Neural cell (in vitro differentiated cells): ENCODE results near the gene LGALS1. TPM values are rescaled to one million over a fixed set of nuclear protein-coding genes. Genes with fewer than 3 reads are reported as not detected.

Experiments
- H2AFZ ChIP-seq: fragments of 200-600, 300-800 bp; sonication (generic), shearing (Covaris generic); 2 replicates; pipeline ENCODE4 v1.6.0; 2014; ENCODE audit warnings: low read depth, mild to moderate bottlenecking, antibody characterized with exemption, low read length, moderate library complexity
- H3F3A ChIP-seq: fragments of 200-600 bp; shearing (Covaris generic); 2 replicates; pipeline ENCODE4 v1.6.1; 2016; ENCODE audit warnings: mild to moderate bottlenecking, moderate library complexity, mixed read lengths, antibody characterized with exemption, low read length; ENCODE audit not compliant: insufficient read depth, poor library complexity, severe bottlenecking
- H3K27ac ChIP-seq: fragments of 200-600, 300-800 bp; sonication (generic), shearing (Covaris generic); 2 replicates; pipeline ENCODE4 v1.5.1; 2014; ENCODE audit warnings: mild to moderate bottlenecking, low read length, moderate library complexity
- H3K27me3 ChIP-seq: fragments of 300-800, 200-600 bp; sonication (generic), shearing (Covaris generic); 2 replicates; pipeline ENCODE4 v1.6.0; 2014; ENCODE audit warnings: mild to moderate bottlenecking, low read depth, low read length, moderate library complexity; ENCODE audit not compliant: insufficient read depth
- H3K36me3 ChIP-seq: fragments of 300-800, 200-600 bp; sonication (generic), shearing (Covaris generic); 2 replicates; pipeline ENCODE4 v1.5.1; 2014; ENCODE audit warnings: mild to moderate bottlenecking, antibody characterized with exemption, low read length, moderate library complexity; ENCODE audit not compliant: insufficient read depth
- H3K4me2 ChIP-seq: fragments of 300-800, 200-600 bp; sonication (generic), shearing (Covaris generic); 2 replicates; pipeline ENCODE4 v1.6.0; 2014; ENCODE audit warnings: mild to moderate bottlenecking, low read length
- H3K4me3 ChIP-seq: fragments of 300-800, 200-600 bp; sonication (generic), shearing (Covaris generic); 2 replicates; pipeline ENCODE4 v1.5.1; 2014; ENCODE audit warnings: mild to moderate bottlenecking, low read length, moderate library complexity
- H3K79me2 ChIP-seq: fragments of 200-600 bp; shearing (Covaris generic); replicated peaks from 2 replicates; pipeline ENCODE4 v1.6.0; 2014; ENCODE audit warnings: mild to moderate bottlenecking, low read length, moderate library complexity; ENCODE audit not compliant: insufficient read depth
- H3K9ac ChIP-seq: fragments of 300-800, 200-600 bp; sonication (generic), shearing (Covaris generic); 2 replicates; pipeline ENCODE4 v1.6.1; 2016; ENCODE audit warnings: mild to moderate bottlenecking, low read length, mixed read lengths
- H3K9me2 ChIP-seq: fragments of 200-600 bp; shearing (Covaris generic); 2 replicates; pipeline ENCODE4 v1.6.1; 2016; ENCODE audit warnings: mild to moderate bottlenecking, low read length, mixed read lengths; ENCODE audit not compliant: insufficient read depth
- H3K9me3 ChIP-seq: fragments of 200-600, 300-800 bp; sonication (generic), shearing (Covaris generic); 2 replicates; pipeline ENCODE4 v1.6.1; 2016; ENCODE audit warnings: mild to moderate bottlenecking, mixed run types, low read length, moderate library complexity, mixed read lengths
- H4K20me1 ChIP-seq: fragments of 200-600 bp; shearing (Covaris generic); 2 replicates; pipeline ENCODE4 v1.6.1; 2016; ENCODE audit warnings: mild to moderate bottlenecking, mixed run types; ENCODE audit not compliant: insufficient read depth
- EP300 ChIP-seq: fragments of 450-650 bp; conservative IDR thresholded peaks from 2 replicates; pipeline ENCODE4 v1.6.1; 2014; ENCODE audit warnings: antibody characterized with exemption, mild to moderate bottlenecking, moderate library complexity; ENCODE audit not compliant: poor library complexity, severe bottlenecking
- EZH2 ChIP-seq: fragments of 200-600, 300-800 bp; shearing (Covaris generic), sonication (generic); IDR thresholded peaks from 2 replicates; pipeline ENCODE4 v1.6.1; 2014; ENCODE audit warnings: antibody characterized with exemption, low read length, borderline replicate concordance, mild to moderate bottlenecking; ENCODE audit not compliant: insufficient read depth, poor library complexity, severe bottlenecking
- MXI1 ChIP-seq: fragments of 450-650 bp; conservative IDR thresholded peaks from 2 replicates; pipeline ENCODE4 v1.6.1; 2014; ENCODE audit warnings: antibody characterized with exemption, mild to moderate bottlenecking; ENCODE audit not compliant: poor library complexity, severe bottlenecking
- POLR2AphosphoS5 ChIP-seq: IDR thresholded peaks from 2 replicates; pipeline ENCODE4 v1.6.1; 2012
- RAD21 ChIP-seq: fragments of 450-650 bp; conservative IDR thresholded peaks from 2 replicates; pipeline ENCODE4 v1.6.1; 2014; ENCODE audit warnings: antibody characterized with exemption, mild to moderate bottlenecking, moderate library complexity
- SMC3 ChIP-seq: fragments of 450-650 bp; conservative IDR thresholded peaks from 2 replicates; pipeline ENCODE4 v1.6.1; 2014; ENCODE audit warnings: antibody characterized with exemption, mild to moderate bottlenecking, moderate library complexity; ENCODE audit not compliant: poor library complexity
- TAF1 ChIP-seq: IDR thresholded peaks from 2 replicates; pipeline ENCODE4 v1.6.1; 2012; ENCODE audit warnings: low read depth
- polyA plus RNA-seq: library from polyadenylated mRNA; depleted of rRNA; stranded (reverse); fragments of >200 nt; gene quantifications from 2 replicates; pipeline ENCODE4 v1.2.3, GENCODE V29; 2014
- TF ChIP-seq, protein P1 (sequence below): fragments of 450-650 bp; IDR thresholded peaks from 2 replicates; pipeline ENCODE4 v1.5.1; 2014; ENCODE audit warnings: antibody characterized with exemption, mild to moderate bottlenecking, moderate library complexity; ENCODE audit not compliant: poor library complexity, severe bottlenecking
- TF ChIP-seq, protein P2 (sequence below): IDR thresholded peaks from 2 replicates; pipeline ENCODE4 v1.6.1; 2012; ENCODE audit warnings: borderline replicate concordance

The LGALS1 gene
- polyA plus RNA-seq, 1 donor from 2014 or later: not detected

DNA sequence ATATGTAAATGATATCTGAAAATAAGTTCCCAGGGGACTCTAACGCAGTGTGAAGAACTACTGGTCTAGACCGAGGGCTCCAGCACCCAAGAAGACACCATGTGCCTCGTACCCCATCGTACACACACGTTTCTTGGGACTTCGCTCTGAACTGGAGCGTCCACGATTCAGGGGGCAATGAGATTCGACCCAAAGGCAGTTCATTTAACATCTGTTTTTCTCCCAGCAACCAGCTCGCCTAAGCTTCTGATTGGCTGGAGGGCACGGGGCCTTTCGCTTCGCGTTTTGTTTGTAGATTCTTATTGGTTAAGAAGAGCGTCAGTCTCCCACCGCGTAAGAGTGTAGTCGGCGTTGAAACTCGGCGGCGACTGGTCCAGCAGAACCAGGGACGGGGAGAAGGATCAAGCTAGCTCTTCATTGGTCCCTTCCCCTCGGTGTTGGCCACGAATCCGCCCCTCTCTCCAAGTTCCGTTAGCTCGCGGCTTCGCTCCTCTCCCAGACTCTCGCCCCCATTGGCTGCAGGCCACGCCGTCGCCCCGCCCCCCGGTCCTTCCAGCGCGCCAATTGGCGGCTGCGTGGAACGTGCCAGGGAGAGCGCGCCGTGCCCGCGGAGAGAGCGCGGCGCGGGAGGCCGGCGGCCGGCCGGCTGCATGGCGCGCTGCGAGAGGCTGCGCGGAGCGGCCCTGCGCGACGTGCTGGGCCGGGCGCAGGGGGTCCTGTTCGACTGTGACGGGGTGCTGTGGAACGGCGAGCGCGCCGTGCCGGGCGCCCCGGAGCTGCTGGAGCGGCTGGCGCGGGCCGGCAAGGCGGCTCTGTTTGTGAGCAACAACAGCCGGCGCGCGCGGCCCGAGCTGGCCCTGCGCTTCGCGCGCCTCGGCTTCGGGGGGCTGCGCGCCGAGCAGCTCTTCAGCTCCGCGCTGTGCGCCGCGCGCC, 17.0 kb upstream of the LGALS1 start, which contains the start of gene PDXP:
Gene PDXP (plus strand): TSS at position 591 of the 933 bp plus-strand sequence. CDS start 60 bp downstream, at position 651.
- no peaks in the 10 kb centered on the region for H4K20me1 ChIP-seq
- TF ChIP-seq SMC3: peak; percentile 16
- TF ChIP-seq MXI1: peak; percentile 90
- TF ChIP-seq, protein P1, sequence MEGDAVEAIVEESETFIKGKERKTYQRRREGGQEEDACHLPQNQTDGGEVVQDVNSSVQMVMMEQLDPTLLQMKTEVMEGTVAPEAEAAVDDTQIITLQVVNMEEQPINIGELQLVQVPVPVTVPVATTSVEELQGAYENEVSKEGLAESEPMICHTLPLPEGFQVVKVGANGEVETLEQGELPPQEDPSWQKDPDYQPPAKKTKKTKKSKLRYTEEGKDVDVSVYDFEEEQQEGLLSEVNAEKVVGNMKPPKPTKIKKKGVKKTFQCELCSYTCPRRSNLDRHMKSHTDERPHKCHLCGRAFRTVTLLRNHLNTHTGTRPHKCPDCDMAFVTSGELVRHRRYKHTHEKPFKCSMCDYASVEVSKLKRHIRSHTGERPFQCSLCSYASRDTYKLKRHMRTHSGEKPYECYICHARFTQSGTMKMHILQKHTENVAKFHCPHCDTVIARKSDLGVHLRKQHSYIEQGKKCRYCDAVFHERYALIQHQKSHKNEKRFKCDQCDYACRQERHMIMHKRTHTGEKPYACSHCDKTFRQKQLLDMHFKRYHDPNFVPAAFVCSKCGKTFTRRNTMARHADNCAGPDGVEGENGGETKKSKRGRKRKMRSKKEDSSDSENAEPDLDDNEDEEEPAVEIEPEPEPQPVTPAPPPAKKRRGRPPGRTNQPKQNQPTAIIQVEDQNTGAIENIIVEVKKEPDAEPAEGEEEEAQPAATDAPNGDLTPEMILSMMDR: peak; percentile 15
- TF ChIP-seq TAF1: peak; percentile 81
- TF ChIP-seq EZH2: no peak
- TF ChIP-seq, protein P2, sequence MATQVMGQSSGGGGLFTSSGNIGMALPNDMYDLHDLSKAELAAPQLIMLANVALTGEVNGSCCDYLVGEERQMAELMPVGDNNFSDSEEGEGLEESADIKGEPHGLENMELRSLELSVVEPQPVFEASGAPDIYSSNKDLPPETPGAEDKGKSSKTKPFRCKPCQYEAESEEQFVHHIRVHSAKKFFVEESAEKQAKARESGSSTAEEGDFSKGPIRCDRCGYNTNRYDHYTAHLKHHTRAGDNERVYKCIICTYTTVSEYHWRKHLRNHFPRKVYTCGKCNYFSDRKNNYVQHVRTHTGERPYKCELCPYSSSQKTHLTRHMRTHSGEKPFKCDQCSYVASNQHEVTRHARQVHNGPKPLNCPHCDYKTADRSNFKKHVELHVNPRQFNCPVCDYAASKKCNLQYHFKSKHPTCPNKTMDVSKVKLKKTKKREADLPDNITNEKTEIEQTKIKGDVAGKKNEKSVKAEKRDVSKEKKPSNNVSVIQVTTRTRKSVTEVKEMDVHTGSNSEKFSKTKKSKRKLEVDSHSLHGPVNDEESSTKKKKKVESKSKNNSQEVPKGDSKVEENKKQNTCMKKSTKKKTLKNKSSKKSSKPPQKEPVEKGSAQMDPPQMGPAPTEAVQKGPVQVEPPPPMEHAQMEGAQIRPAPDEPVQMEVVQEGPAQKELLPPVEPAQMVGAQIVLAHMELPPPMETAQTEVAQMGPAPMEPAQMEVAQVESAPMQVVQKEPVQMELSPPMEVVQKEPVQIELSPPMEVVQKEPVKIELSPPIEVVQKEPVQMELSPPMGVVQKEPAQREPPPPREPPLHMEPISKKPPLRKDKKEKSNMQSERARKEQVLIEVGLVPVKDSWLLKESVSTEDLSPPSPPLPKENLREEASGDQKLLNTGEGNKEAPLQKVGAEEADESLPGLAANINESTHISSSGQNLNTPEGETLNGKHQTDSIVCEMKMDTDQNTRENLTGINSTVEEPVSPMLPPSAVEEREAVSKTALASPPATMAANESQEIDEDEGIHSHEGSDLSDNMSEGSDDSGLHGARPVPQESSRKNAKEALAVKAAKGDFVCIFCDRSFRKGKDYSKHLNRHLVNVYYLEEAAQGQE: peak; percentile 23
- peak; percentile 32 for TF ChIP-seq RAD21
- peak; percentile 78 for TF ChIP-seq POLR2AphosphoS5
- peak; percentile 61 for TF ChIP-seq EP300
- peaks cover 12% of the 10 kb centered on the region for H3K79me2 ChIP-seq
- H2AFZ ChIP-seq: peak within 1 kb of the TSS; percentile 68
- no peaks in the 10 kb centered on the region for H3K9me2 ChIP-seq
- H3F3A ChIP-seq: peaks cover 3% of the 10 kb centered on the region
- H3K27me3 ChIP-seq: no peaks in the 10 kb centered on the region
- H3K9me3 ChIP-seq: no peaks in the 10 kb centered on the region
- H3K9ac ChIP-seq: peak within 1 kb of the TSS; percentile 75
- H3K36me3 ChIP-seq: no peaks in the 10 kb centered on the region
- H3K27ac ChIP-seq: peak within 1 kb of the TSS; percentile 90
- H3K4me3 ChIP-seq: peak within 1 kb of the TSS; percentile 93
- H3K4me2 ChIP-seq: peak within 1 kb of the TSS; percentile 85

DNA sequence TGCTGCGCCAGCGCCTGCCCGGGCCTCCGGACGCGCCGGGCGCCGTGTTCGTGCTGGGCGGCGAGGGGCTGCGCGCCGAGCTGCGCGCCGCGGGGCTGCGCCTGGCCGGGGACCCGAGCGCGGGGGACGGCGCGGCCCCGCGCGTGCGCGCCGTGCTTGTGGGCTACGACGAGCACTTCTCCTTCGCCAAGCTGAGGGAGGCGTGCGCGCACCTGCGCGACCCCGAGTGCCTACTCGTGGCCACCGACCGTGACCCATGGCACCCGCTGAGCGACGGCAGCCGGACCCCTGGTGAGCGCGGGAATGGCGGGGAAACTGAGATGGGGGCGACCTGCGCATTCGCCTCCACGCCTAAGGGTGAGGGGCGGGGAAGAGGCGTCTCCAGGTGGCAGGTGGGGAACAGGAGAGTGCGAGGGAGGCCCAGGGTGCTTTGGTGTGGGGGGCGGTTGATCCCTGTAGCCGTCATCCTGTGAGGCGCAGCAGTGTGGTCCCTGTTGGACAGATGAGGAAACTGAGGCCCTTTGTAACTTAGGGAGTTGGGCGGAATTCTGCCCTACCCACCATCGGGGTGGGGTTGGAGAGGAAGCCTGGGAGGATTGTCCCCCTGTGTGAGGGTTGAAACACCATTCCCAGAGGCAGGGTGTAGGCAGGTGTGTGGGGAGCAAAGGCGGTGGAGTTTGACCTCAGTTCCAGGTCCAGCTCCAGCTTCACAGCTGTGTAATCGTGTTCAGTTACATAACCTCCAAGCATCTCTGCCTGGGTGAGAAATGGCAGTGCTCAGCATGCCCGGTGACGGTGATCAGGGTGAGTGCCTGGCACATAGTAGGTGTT, 16.2 kb upstream of the LGALS1 start:
- no peaks in the 10 kb centered on the region for H3K9me3 ChIP-seq
- H3K9me2 ChIP-seq: no peaks in the 10 kb centered on the region
- peak overlapping the region; percentile 28 for H3K27ac ChIP-seq
- H3K36me3 ChIP-seq: no peaks in the 10 kb centered on the region
- H2AFZ ChIP-seq: no peak overlapping the region
- H3K9ac ChIP-seq: peak overlapping the region; percentile 75
- peaks cover 20% of the 10 kb centered on the region for H3K79me2 ChIP-seq
- TF ChIP-seq EP300 (no peak), POLR2AphosphoS5 (peak; percentile 32), TAF1 (no peak)
- TF ChIP-seq, protein P2: no peak
- peak overlapping the region; percentile 93 for H3K4me3 ChIP-seq
- no peaks in the 10 kb centered on the region for H4K20me1 ChIP-seq
- peaks cover 3% of the 10 kb centered on the region for H3F3A ChIP-seq
- no peaks in the 10 kb centered on the region for H3K27me3 ChIP-seq
- H3K4me2 ChIP-seq: peak overlapping the region; percentile 85
